H9 (cell line): ENCODE results near the gene GCN1. TPM values are rescaled to one million over a fixed set of nuclear protein-coding genes. Genes with fewer than 3 reads are reported as not detected.

ENCODE experiments used
- DNase-seq: peaks from one replicate; pipeline ENCODE4 v3.0.0-alpha.2; 2017
- H2AFZ ChIP-seq: one replicate; pipeline ENCODE4 v1.6.1; 2013; ENCODE audit warnings: mild to moderate bottlenecking, low read length, control low read depth, moderate library complexity
- H2AK5ac ChIP-seq: 2 replicates; pipeline ENCODE4 v1.6.1; 2013; ENCODE audit warnings: low read length, control low read depth, mixed read lengths; ENCODE audit not compliant: insufficient read length
- H2BK120ac ChIP-seq: one replicate; pipeline ENCODE4 v1.6.1; 2013; ENCODE audit warnings: low read depth, mild to moderate bottlenecking, low read length, control low read depth, inconsistent platforms; ENCODE audit not compliant: poor library complexity, severe bottlenecking
- H2BK12ac ChIP-seq: 2 replicates; pipeline ENCODE4 v1.6.1; 2013; ENCODE audit warnings: low read length, control low read depth, mixed read lengths, low read depth; ENCODE audit not compliant: insufficient read length
- H2BK15ac ChIP-seq: 2 replicates; pipeline ENCODE4 v1.6.1; 2013; ENCODE audit warnings: low read depth, low read length, control low read depth
- H2BK20ac ChIP-seq: one replicate; pipeline ENCODE4 v1.6.1; 2013; ENCODE audit warnings: low read depth, mild to moderate bottlenecking, low read length, control low read depth, inconsistent platforms; ENCODE audit not compliant: poor library complexity, severe bottlenecking
- H2BK5ac ChIP-seq: 2 replicates; pipeline ENCODE4 v1.6.1; 2013; ENCODE audit warnings: low read length, control low read depth, mixed read lengths; ENCODE audit not compliant: insufficient read length
- H3K14ac ChIP-seq: 2 replicates; pipeline ENCODE4 v1.6.1; 2013; ENCODE audit warnings: low read length, control low read depth; ENCODE audit not compliant: insufficient read depth
- H3K18ac ChIP-seq: 2 replicates; pipeline ENCODE4 v1.6.1; 2013; ENCODE audit warnings: low read depth, mild to moderate bottlenecking, mixed read lengths, low read length, control low read depth; ENCODE audit not compliant: insufficient read length
- H3K23ac ChIP-seq: 2 replicates; pipeline ENCODE4 v1.6.1; 2013; ENCODE audit warnings: low read length, control low read depth, mixed read lengths, low read depth; ENCODE audit not compliant: insufficient read length
- H3K23me2 ChIP-seq: 2 replicates; pipeline ENCODE4 v1.6.1; 2013; ENCODE audit warnings: low read depth, mild to moderate bottlenecking, mixed read lengths, low read length, control low read depth; ENCODE audit not compliant: insufficient read length, poor library complexity, severe bottlenecking
- H3K27ac ChIP-seq: 2 replicates; pipeline ENCODE4 v1.5.1; 2013; ENCODE audit warnings: low read length, control low read depth, mixed read lengths, low read depth; ENCODE audit not compliant: insufficient read length
- H3K27me3 ChIP-seq: 2 replicates; pipeline ENCODE4 v1.6.1; 2013; ENCODE audit warnings: low read length, control low read depth, inconsistent platforms; ENCODE audit not compliant: insufficient read depth
- H3K4ac ChIP-seq: 2 replicates; pipeline ENCODE4 v1.6.1; 2013; ENCODE audit warnings: low read depth, mild to moderate bottlenecking, control low read depth, inconsistent platforms, low read length, moderate library complexity
- H3K4me1 ChIP-seq: 2 replicates; pipeline ENCODE4 v1.6.1; 2013; ENCODE audit warnings: low read length, control low read depth, inconsistent platforms; ENCODE audit not compliant: insufficient read depth
- H3K4me2 ChIP-seq: 2 replicates; pipeline ENCODE4 v1.6.1; 2013; ENCODE audit warnings: low read length, control low read depth, mixed read lengths; ENCODE audit not compliant: insufficient read length, insufficient read depth
- H3K56ac ChIP-seq: 2 replicates; pipeline ENCODE4 v1.6.1; 2013; ENCODE audit warnings: low read depth, mild to moderate bottlenecking, mixed read lengths, low read length, control low read depth; ENCODE audit not compliant: insufficient read length
- H3K79me1 ChIP-seq: 2 replicates; pipeline ENCODE4 v1.6.1; 2013; ENCODE audit warnings: low read depth, mild to moderate bottlenecking, moderate library complexity, low read length, control low read depth, inconsistent platforms; ENCODE audit not compliant: insufficient read depth, poor library complexity, severe bottlenecking
- H3K79me2 ChIP-seq: 2 replicates; pipeline ENCODE4 v1.6.1; 2013; ENCODE audit warnings: low read length, control low read depth, inconsistent platforms; ENCODE audit not compliant: insufficient read depth
- H3K9ac ChIP-seq: 2 replicates; pipeline ENCODE4 v1.6.1; 2013; ENCODE audit warnings: low read length, control low read depth, mixed read lengths; ENCODE audit not compliant: insufficient read length; ENCODE audit errors: extremely low read depth
- H3K9me3 ChIP-seq: one replicate; pipeline ENCODE4 v1.6.1; 2013; ENCODE audit warnings: low read depth, low read length, inconsistent platforms; ENCODE audit not compliant: control insufficient read depth
- H3T11ph ChIP-seq: one replicate; pipeline ENCODE4 v1.6.1; 2013; ENCODE audit warnings: mild to moderate bottlenecking, low read length, control low read depth, inconsistent platforms
- H4K20me1 ChIP-seq: one replicate; pipeline ENCODE4 v1.6.1; 2013; ENCODE audit not compliant: control insufficient read depth, insufficient read length, insufficient read depth
- H4K5ac ChIP-seq: 2 replicates; pipeline ENCODE4 v1.6.1; 2013; ENCODE audit warnings: low read depth, mild to moderate bottlenecking, mixed read lengths, low read length, control low read depth; ENCODE audit not compliant: insufficient read length
- H4K8ac ChIP-seq: replicated peaks from 2 replicates; pipeline ENCODE4 v1.6.1; 2013; ENCODE audit warnings: low read length, control low read depth, mixed read lengths, low read depth; ENCODE audit not compliant: insufficient read length
- H4K91ac ChIP-seq: 2 replicates; pipeline ENCODE4 v1.6.1; 2013; ENCODE audit warnings: low read depth, mild to moderate bottlenecking, moderate library complexity, mixed read lengths, low read length, control low read depth; ENCODE audit not compliant: insufficient read length
- H3K27ac Mint-ChIP-seq, 3 experiments: 2 replicates in 2 of 3; 3 replicates in 1 of 3; pipeline ENCODE4 v1.8.0; 2020 to 2021; ENCODE audit warnings: mixed read lengths in 3 of 3, mild to moderate bottlenecking in 1 of 3, moderate library complexity in 1 of 3
- H3K27me3 Mint-ChIP-seq: 2 replicates; pipeline ENCODE4 v1.8.0; 2021; ENCODE audit warnings: low read depth, mild to moderate bottlenecking, moderate library complexity, mixed read lengths
- H3K36me3 Mint-ChIP-seq, 3 experiments: 2 replicates in 2 of 3; 3 replicates in 1 of 3; pipeline ENCODE4 v1.8.0; 2020 to 2021; ENCODE audit warnings: low read depth in 3 of 3, mixed read lengths in 3 of 3; ENCODE audit not compliant: insufficient read depth in 1 of 3
- H3K4me1 Mint-ChIP-seq, 2 experiments: 2 replicates each; pipeline ENCODE4 v1.8.0; 2020; ENCODE audit warnings: mixed read lengths in 2 of 2
- H3K4me3 Mint-ChIP-seq, 2 experiments: 2 replicates in 1 of 2; 3 replicates in 1 of 2; pipeline ENCODE4 v1.8.0; 2020 to 2021; ENCODE audit warnings: mild to moderate bottlenecking in 2 of 2, mixed read lengths in 2 of 2, moderate library complexity in 1 of 2
- H3K9me3 Mint-ChIP-seq, 2 experiments: 2 replicates in 1 of 2; 3 replicates in 1 of 2; pipeline ENCODE4 v1.8.0; 2020; ENCODE audit warnings: mild to moderate bottlenecking in 2 of 2, mixed read lengths in 2 of 2, moderate library complexity in 1 of 2
- CTCF ChIP-seq: fragments of 200-600 bp; sonication (generic); conservative IDR thresholded peaks from 3 replicates; pipeline ENCODE4 v1.8.0; 2021; ENCODE audit warnings: antibody characterized with exemption, mild to moderate bottlenecking
- WGBS: extraction: QIAGEN DNeasy Blood & Tissue Kit; methylation state at CpG from one replicate; pipeline ENCODE4 v1.1.7; 2013; ENCODE audit warnings: missing lambda C conversion rate, low lambda C conversion rate, mixed read lengths; ENCODE audit not compliant: insufficient read length; ENCODE audit errors: extremely low coverage; 5-methylcytosine and 5-hydroxymethylcytosine counted together
- total RNA-seq: library from RNA; stranded (reverse); gene quantifications from 2 replicates; pipeline ENCODE4 v1.2.1, GENCODE V29; 2021

The GCN1 gene
- total RNA-seq, 1 experiment from 2014 or later: 137 TPM

- no peak for DNase-seq
- H4K8ac ChIP-seq: no peak overlapping the region
- H3K9me3 ChIP-seq: no peaks in the 10 kb centered on the region
- H2AFZ ChIP-seq: no peak overlapping the region
- no peaks in the 10 kb centered on the region for H3K4me1 ChIP-seq
- no peaks in the 10 kb centered on the region for H3K79me2 ChIP-seq
- peaks cover 50 to 83% (median 70%) of the 10 kb centered on the region in 3 experiments for H3K36me3 Mint-ChIP-seq
- H4K20me1 ChIP-seq: peaks cover 2% of the 10 kb centered on the region
- H2BK12ac ChIP-seq: no peak overlapping the region
- no peaks in the 10 kb centered on the region for H3K4me1 Mint-ChIP-seq
- no peak overlapping the region for H3K23ac ChIP-seq
- H3K23me2 ChIP-seq: no peaks in the 10 kb centered on the region
- no peak overlapping the region for H3K14ac ChIP-seq
- whole genome bisulfite sequencing: no CpG with 5 or more reads among the region's 8 CpGs
- no peak overlapping the region for H3K4ac ChIP-seq
- H3K4me3 Mint-ChIP-seq: no peak overlapping the region
- H3K27ac ChIP-seq: no peak overlapping the region
- H2BK5ac ChIP-seq: no peak overlapping the region
- no peaks in the 10 kb centered on the region for H3K9me3 Mint-ChIP-seq
- no peak overlapping the region for H3K4me2 ChIP-seq
- H3K27ac Mint-ChIP-seq: no peak overlapping the region
- no peaks in the 10 kb centered on the region for H3K27me3 Mint-ChIP-seq
- no peak overlapping the region for H3K18ac ChIP-seq
- no peaks in the 10 kb centered on the region for H3K79me1 ChIP-seq
- TF ChIP-seq CTCF: no peak
- no peak overlapping the region for H2BK20ac ChIP-seq
- H4K5ac ChIP-seq: no peak overlapping the region
- no peak overlapping the region for H3K56ac ChIP-seq
- no peak overlapping the region for H3T11ph ChIP-seq
- H2BK120ac ChIP-seq: no peak overlapping the region
- no peak overlapping the region for H2AK5ac ChIP-seq
- H4K91ac ChIP-seq: no peak overlapping the region
- no peak overlapping the region for H2BK15ac ChIP-seq
- H3K27me3 ChIP-seq: no peaks in the 10 kb centered on the region
- no peak overlapping the region for H3K9ac ChIP-seq
Measured at GRCh38 chr12:120162763-120163162, 31.8 kb downstream of the GCN1 start.
